Stimulated activated CD8-positive, alpha-beta memory T cell treated with anti-CD3 and anti-CD28 coated beads, Interleukin-12 subunit alpha, Interleukin-12 subunit beta, amount 100 ng/mL, for 4 hours (primary cell): ENCODE measurements around the gene FAM117B.
"Not testable (repeated sequence)": the region's sequence is repeated elsewhere in the genome, so short reads cannot be mapped to it uniquely, and the experiment has no call there.

Experiments used
- DNase-seq: peaks from one replicate; pipeline ENCODE4 v3.0.0-alpha.2; 2020; ENCODE audit warnings: low read depth

FAM117B gene

DNA sequence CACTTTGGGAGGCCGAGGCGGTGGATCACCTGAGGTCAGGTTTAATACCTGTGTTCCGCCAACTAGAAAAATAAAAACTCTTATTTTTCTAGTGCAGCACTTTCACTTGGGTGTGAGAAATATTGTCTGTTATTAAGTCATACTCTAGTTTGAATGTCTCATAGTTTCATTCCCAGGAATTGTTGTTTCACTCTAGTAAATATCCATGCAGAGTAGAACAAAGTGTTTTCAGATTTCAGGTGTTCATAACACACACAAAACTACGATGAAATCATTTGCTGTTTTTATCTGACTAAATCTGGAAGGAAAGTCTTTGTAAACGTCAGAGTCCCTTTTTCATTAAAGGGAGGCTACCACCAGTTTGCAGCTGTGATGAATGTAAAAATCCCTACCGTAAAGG, 4.0 kb downstream of the FAM117B start:
- DNase-seq = no peak

DNA sequence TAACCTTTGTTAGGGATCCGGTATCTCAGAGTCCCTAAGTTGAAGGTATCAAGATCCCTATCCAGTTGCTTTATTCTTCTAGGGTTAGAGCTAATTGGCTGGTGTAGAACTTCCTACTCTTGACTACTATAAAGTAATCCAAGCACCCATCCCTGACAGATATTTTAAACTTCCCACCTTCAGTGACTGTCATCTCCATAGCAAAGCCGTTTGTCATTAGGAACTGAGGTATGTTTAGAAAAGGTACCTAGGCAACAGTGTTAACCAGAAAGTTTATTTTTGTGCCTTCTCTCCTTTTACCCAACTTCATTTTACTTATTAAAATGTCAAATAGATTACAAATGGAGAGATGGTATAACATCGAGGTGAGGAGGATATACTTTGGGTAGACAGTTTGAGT, 4.5 kb downstream of the FAM117B start:
- no peak for DNase-seq

GRCh38 chr2:202642567-202642966, 7.8 kb downstream of the FAM117B start:
- DNase-seq = no peak

DNA sequence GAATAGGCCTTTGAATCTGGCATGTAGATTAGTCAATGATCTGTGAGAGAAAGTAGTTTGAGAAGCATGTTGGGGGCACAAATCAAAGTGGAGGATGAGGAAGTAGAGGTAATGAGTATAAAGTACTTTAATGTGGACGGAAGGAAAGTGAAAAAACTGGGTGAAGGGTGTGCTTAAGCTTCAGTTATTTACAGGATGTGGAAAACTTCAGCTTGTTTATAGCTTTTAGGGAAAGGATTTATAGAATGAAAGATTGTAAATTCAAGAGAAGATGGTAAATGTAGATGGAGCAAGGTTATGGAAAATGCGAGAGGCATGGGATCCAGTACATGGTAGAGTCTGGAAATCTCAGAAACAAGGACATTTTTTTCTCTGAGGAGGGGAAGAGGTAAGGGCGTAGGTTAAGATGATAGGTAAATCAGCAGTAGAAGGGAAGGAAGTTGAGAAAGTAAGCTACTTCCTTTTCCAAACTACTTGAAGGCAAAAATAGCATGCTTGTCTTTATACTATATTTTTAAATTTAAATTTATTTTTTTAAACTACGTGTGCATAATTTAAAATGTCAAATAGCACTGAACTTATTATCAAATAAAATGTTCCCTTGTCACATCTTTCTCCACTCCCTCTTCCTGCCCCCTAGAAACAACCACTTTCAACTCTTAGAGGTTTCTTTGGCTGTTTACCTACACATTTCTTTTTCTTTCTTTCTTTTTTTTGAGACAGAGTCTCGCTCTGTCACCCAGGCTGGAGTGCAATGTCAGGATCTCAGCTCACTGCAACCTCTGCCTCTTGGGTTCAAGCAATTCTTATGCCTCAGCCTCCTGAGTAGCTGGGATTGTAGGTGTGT, 8.5 kb downstream of the FAM117B start:
- no peak for DNase-seq

- no peak for DNase-seq
Measured at GRCh38 chr2:202652119-202652518, 17.4 kb downstream of the FAM117B start.

DNA sequence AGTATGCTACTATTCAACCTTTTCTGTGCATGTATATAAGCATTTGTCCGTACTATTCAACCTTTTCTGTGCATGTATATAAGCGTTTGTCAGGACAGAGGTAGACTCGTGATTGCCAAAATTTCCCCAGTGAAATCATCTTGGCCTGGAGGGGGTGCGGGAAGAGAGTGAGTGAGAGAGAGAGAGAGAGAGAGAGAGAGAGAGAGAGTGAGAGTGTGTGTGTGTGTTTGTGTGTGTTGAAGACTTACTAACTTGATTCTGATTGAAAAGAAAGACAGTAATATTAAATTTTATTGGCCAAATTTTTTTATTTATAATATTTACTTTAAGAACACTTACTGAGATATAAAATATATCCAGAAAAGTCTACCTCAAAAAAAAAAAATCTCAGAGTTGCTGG, 19.1 kb downstream of the FAM117B start:
- DNase-seq = no peak

GRCh38 chr2:202657876-202658275, 23.1 kb downstream of the FAM117B start:
- DNase-seq = no peak

DNA sequence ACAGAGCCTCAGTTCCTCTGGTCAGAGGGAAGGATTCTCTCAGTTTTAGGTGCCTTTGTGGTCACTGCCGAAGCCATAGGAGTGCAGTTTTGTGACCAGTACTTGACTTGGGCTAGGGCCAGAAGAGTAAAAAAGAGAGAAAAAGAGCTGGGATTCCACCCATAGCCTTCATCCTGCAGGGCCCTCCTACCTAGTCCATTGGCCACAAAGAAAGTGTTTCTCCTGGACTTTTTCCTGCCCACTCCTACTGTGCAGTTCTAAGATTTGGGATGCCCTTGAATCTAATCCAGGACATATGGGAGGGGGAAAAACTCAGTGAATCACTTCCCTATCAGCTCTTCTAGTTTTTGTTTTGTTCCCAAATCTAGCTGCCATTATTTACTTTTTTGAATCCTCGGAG, 26.0 kb downstream of the FAM117B start:
- no peak for DNase-seq

DNA sequence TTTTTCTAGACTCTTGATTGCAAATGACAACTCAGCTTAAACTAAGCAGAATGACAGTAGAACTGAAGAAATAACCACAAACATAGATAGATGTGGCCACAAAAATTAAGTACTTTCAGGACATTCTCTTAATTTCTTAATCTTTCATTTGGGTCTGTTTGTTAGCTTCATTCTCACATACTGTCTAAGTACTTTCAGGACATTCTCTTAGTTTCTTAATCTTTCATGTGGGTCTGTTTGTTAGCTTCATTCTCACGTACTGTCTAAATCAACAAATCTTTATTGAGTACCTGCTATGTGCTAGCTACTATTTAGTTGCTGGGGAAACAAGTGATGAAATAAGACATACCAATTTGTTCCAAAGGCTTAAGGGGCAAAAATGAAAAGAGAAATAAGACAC, 35.1 kb downstream of the FAM117B start:
- DNase-seq = no peak

DNA sequence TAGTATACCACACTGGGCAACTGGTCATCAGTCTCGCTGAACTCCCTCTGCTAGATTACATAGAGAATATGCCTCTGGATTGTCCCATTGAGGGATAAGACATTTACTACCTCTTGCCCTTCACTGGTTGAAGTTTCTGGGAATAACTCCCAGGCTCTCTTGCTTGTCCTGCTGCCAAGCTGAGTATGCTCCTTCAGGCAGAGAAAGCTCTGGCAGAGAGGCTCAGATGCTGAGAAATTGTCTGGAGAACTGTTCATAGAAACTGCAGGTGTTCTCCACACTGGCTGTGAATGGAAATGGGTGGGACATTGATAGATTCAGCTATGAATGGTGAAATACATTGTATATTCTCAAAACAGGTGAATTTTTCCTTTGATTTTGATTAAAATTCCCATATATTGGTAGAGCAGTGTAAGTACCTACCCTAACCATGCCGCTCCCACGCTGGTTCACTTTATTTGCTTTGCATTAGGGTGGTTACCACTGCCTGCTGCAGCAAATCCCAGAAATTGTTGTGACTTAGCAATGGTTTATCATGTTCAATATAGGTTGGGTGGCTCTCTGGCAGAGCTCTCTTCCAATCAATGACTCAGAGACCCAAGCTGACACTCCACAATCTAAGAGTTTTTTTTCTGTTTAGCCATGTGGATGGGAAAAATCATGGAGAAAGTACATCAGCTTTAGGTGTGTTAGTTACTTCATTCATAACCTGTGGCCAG, 36.7 kb downstream of the FAM117B start:
- DNase-seq = no peak

DNA sequence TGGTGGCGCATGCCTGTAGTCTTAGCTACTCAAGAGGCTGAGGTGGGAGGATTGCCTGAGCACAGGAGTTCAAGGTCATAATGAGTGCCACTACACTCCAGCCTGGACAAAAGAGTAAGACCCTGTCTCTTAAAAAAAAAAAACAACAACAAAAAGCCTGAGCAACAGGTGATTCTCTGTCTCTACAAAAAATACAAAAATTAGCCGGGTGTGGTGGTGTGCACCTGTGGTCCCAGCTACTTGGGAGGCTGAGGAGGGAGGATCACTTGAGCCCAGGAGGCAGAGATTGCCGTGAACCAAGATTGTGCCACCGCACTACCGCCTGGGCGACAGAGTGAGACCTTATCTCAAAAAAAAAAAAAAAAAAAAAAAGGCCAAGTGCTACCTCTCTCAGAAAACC, 40.3 kb downstream of the FAM117B start:
- not testable (repeated sequence) for DNase-seq

GRCh38 chr2:202679980-202680379, 45.2 kb downstream of the FAM117B start:
- no peak for DNase-seq

GRCh38 chr2:202680512-202680911, 45.7 kb downstream of the FAM117B start:
- DNase-seq = no peak

- DNase-seq = no peak
Measured at GRCh38 chr2:202681688-202682205, 47.0 kb downstream of the FAM117B start.

DNA sequence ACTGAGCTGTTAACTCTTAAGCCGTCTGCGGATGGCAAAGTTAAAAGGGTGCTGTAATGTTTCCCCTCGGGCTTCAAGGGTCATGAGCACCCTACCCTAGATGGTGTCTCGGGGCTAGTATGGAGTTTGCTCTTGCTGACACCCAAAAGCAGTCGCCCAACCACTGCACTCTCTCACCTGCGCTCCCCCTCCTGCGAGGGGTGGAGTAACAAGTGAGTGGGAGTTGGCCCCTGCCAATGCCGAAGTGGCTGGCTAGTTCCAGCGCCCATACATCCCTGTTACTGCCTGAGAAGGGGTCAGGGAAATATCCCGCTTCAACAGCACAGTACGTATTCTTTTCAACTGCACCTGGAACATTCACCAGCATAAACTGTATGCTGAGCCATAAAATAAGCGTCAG, 47.5 kb downstream of the FAM117B start:
- DNase-seq = no peak

DNA sequence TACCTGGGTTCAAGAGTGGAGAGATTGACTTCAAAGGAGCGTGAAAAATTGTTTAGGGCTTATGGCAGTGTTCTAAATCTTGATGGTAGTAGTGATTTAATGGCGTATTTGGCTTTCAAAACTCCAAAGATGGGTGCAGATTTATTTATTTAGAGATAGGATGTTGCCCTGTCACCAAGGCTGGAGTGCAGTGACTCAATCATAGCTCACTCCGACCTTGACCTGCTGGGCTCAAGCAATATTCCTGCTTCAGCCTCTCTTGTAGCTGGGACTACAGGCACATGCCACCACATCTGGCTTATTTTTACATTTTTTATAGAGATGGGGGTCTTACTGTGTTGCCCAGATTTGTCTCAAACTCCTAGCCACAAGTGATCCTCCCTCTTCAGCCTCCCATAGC, 52.5 kb downstream of the FAM117B start:
- DNase-seq = no peak

DNA sequence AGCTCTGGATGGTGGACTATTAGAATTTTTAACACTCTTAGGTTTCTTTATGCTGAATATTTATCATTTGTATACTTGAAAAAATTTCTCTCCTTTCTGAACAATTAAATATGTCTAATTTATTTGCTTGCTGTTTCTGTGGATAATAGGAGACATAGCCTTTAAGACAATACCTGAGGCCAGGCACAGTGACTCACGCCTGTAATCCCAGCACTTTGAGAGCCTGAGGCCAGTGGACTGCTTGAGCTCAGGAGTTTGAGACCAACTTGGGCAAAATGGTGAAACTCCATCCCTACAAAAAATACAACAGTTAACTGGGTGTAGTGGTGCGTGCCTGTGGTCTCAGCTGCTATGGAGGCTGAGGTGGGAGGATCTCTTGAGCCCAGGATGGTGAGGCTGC, 54.7 kb downstream of the FAM117B start:
- DNase-seq = no peak

DNA sequence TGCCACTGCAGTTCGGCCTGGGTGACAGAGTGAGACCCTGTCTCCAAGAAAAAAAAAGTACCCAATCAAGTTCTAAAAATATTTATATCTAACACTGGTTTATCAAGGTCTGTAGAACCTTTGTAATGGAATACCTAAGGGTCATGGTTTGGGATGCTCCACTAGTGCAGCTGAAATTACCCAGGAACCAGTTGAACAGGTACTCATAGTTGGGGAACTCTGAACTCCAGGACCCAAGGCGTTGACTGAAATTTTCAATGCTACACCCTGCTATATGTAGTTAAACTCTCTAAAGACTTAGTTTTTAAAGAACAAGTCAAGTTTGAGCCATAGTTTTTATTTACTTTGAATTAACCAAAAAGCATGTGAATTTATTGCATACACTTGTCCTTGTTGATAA, 55.1 kb downstream of the FAM117B start:
- DNase-seq = no peak

- DNase-seq = no peak
Measured at GRCh38 chr2:202690321-202690900, 55.6 kb downstream of the FAM117B start.

DNA sequence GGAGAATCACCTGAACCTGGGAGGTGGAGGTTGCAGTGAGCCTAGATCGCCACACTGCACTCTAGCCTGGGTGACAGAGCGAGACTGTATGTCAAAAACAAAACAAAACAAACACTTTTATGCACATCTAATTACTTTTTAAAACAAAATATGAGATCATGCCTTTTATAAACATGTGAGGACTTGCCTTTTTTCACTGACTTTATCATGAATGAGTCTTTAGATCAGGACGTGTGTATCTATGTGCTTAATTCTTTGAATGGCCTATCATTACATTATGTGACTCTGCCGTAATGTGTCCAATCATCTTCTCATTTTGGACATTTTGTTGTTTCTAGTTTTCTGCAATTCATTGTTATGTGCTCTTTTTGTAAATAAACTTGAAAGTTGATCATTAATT, 58.7 kb downstream of the FAM117B start:
- DNase-seq = no peak

DNA sequence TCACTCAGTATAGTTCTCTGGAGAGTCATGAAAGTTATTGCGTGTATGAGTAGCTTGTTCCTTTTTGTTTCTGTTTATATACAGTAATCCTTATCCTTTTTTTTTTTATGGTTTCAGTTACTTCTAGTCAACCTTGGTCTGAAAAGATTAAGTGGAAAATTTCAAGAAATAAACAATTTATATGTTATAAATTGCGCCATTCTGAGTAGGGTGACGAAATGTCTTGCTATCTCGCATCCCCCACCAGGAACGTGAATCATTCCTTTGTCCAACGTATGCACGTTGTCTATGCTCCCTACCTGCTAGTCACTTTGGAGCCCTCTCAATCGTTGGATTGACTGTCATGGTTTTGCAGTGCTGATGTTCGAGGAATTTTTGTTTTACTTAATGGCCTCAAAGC, 60.4 kb downstream of the FAM117B start:
- DNase-seq = no peak

DNA sequence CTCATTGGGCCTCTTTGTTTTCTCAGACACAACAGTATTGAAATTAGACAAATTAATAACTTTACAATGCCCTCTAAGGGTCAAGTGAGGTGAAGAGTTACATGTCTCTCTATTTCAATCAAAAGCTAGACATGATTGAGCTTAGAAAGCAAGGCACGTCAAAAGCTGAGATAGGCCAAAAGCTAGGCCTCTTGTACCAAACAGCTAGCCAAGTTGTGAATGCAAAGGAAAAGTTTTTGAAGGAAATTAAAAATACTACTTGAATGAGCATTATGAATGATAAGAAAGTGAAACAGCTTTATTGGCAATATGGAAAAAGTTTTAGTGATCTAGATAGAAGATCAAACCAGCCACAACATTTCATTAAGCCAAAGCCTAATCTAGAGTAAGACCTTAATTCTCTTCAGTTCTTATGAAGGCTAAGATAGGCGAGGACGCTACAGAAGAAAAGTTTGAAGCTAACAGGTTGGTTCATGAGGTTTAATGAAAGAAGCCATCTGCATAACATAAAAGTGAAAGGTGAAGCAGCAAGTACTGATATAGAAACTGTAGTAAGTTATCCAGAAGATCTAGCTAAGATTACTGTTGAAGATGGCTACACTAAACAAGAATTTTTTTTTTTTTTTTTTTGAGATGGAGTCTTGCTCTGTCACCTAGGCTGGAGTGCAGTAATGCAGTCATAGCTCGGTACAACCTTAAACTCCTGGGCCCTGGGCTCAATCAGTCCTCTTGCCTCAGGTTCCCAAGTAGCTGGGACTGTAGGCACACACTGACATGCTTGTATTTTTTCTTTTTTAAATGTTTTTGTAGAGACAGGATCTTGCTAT, 65.5 kb downstream of the FAM117B start:
- no peak for DNase-seq
